Nephron progenitor cell (in vitro differentiated cells): ENCODE data around the gene RFC5.

ENCODE experiments used
- DNase-seq: peaks from one replicate; pipeline ENCODE4 v3.0.0; 2021
- H3K27ac Mint-ChIP-seq: 2 replicates; pipeline ENCODE4 v1.8.0; 2021; ENCODE audit warnings: mild to moderate bottlenecking, moderate library complexity, mixed read lengths
- H3K27me3 Mint-ChIP-seq: 2 replicates; pipeline ENCODE4 v1.8.0; 2021; ENCODE audit warnings: mild to moderate bottlenecking, low read depth, mixed read lengths; ENCODE audit not compliant: poor library complexity
- H3K36me3 Mint-ChIP-seq: 2 replicates; pipeline ENCODE4 v1.8.0; 2021; ENCODE audit warnings: low read depth, mixed read lengths
- H3K4me1 Mint-ChIP-seq: 2 replicates; pipeline ENCODE4 v1.8.0; 2021; ENCODE audit warnings: mixed read lengths
- H3K4me3 Mint-ChIP-seq: 2 replicates; pipeline ENCODE4 v1.8.0; 2021; ENCODE audit warnings: mild to moderate bottlenecking, moderate library complexity, mixed read lengths
- H3K9me3 Mint-ChIP-seq: 2 replicates; pipeline ENCODE4 v1.8.0; 2021; ENCODE audit warnings: mild to moderate bottlenecking, moderate library complexity, mixed read lengths
- TF ChIP-seq, protein P1 (sequence below): fragments of 200-600 bp; sonication (generic); IDR thresholded peaks from 2 replicates; pipeline ENCODE4 v1.5.0; 2021; ENCODE audit warnings: antibody characterized with exemption

The RFC5 gene

DNA sequence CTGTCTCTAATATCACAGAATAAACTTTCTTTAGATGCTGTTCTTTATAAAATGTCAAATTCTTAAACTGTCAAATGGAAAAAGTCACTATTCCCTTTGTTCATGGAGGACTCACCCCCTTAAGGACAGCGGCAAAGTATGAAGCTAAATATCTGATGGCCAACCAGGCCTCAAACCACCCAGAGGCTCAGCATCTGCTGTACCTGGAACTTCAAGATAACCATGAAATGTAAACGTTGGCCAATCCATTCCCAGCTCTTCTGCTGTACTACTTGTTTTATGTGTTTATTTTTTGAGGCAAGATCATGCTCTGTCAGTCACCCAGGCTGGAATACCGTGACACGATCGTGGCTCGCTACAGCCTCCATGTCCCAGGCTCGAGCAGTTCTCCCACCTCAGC, 15.7 kb downstream of the RFC5 start:
- Mint-ChIP-seq H3K9me3 (no peaks in the 10 kb centered on the region), H3K4me1 (no peaks in the 10 kb centered on the region), H3K27ac (peak overlapping the region; percentile 11), H3K4me3 (no peak overlapping the region), H3K36me3 (peaks cover 54% of the 10 kb centered on the region), H3K27me3 (no peaks in the 10 kb centered on the region)
- DNase-seq, result no peak
- TF ChIP-seq, protein P1, sequence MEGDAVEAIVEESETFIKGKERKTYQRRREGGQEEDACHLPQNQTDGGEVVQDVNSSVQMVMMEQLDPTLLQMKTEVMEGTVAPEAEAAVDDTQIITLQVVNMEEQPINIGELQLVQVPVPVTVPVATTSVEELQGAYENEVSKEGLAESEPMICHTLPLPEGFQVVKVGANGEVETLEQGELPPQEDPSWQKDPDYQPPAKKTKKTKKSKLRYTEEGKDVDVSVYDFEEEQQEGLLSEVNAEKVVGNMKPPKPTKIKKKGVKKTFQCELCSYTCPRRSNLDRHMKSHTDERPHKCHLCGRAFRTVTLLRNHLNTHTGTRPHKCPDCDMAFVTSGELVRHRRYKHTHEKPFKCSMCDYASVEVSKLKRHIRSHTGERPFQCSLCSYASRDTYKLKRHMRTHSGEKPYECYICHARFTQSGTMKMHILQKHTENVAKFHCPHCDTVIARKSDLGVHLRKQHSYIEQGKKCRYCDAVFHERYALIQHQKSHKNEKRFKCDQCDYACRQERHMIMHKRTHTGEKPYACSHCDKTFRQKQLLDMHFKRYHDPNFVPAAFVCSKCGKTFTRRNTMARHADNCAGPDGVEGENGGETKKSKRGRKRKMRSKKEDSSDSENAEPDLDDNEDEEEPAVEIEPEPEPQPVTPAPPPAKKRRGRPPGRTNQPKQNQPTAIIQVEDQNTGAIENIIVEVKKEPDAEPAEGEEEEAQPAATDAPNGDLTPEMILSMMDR, result no peak

DNA sequence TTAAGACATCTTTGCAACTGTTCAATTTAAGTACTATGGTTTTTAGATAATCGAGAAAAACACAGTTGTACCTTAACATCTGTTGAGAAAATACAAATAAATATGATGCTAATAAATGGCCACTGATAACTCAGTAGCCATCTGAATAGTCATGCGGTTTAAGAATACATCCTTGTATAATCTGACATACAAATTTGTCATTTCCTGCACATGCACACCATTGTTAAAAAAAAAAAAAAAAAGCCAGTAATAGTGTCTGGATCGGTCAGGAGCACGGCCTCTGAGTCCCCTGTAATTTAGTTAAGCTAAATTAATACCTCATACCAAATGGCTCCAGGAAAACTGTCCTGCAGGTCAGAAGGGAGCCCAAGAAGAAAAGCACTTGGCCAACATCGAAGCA, 16.8 kb downstream of the RFC5 start:
- Mint-ChIP-seq H3K4me1 (no peaks in the 10 kb centered on the region), H3K27ac (peak overlapping the region; percentile 87), H3K36me3 (peaks cover 55% of the 10 kb centered on the region), H3K27me3 (no peaks in the 10 kb centered on the region), H3K9me3 (no peaks in the 10 kb centered on the region), H3K4me3 (no peak overlapping the region)
- no peak for DNase-seq
- TF ChIP-seq, protein P1, result no peak

DNA sequence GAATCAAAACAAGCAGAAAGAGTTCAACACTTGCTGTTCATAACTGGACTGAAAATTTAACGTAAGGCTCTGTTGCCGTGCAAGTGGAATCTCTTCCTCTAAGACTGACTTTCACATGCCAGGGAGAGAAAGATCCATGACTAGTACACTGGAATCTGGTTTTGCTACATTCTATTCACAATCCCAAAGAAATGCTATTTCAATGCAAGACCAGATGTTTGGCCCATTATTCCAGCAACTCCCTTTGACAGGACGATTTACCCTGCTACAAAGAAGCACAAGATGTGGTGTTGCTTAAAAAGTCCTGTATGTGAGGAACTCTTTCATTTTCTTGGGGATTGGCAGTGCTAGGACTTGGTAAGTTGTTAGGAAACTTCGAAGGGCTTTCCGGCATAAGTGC, 17.4 kb downstream of the RFC5 start:
- Mint-ChIP-seq H3K36me3 (peaks cover 54% of the 10 kb centered on the region), H3K27ac (peak overlapping the region; percentile 47), H3K4me1 (no peaks in the 10 kb centered on the region), H3K9me3 (no peaks in the 10 kb centered on the region), H3K4me3 (no peak overlapping the region), H3K27me3 (no peaks in the 10 kb centered on the region)
- TF ChIP-seq, protein P1, result no peak
- DNase-seq, result no peak

DNA sequence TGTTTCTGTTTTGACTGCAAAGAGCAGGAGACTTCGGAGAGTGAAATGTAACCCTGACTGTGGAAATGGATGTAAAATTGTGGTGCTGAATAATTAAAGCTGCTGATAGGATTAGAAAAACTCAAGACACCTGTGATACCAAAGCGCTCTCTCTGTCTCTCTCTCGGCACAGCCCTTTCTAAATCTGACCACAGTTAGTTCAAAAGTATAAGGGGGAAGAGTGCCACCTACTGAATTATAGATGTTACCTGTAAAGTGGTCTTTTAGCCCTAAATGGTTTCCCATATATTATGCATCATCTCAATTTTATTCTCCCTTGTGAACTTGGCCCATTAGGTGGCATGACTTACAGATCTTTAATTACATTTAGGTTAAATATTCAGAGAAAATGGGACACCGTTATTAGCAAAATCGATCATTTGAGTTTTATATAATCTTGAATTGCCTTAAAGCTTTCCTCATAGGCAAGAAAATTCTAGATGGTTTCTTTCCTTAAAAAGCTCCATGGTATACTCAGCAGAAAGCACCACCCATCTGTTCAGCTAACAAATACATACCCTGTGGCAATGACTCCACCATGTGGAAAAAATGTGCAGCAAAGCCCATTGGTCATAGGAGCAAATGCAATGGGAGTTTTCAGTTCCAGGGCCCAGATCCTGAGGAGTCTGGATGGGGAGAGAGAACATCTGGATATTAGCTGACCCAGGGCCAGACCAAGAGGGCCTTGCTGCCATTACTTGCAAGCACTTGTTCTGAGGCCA, 18.1 kb downstream of the RFC5 start:
- TF ChIP-seq, protein P1, result peak; percentile 26
- Mint-ChIP-seq H3K27me3 (no peaks in the 10 kb centered on the region), H3K36me3 (peaks cover 55% of the 10 kb centered on the region), H3K27ac (peak overlapping the region; percentile 47), H3K4me1 (no peaks in the 10 kb centered on the region), H3K4me3 (no peak overlapping the region), H3K9me3 (no peaks in the 10 kb centered on the region)
- peak; percentile 12 for DNase-seq

DNA sequence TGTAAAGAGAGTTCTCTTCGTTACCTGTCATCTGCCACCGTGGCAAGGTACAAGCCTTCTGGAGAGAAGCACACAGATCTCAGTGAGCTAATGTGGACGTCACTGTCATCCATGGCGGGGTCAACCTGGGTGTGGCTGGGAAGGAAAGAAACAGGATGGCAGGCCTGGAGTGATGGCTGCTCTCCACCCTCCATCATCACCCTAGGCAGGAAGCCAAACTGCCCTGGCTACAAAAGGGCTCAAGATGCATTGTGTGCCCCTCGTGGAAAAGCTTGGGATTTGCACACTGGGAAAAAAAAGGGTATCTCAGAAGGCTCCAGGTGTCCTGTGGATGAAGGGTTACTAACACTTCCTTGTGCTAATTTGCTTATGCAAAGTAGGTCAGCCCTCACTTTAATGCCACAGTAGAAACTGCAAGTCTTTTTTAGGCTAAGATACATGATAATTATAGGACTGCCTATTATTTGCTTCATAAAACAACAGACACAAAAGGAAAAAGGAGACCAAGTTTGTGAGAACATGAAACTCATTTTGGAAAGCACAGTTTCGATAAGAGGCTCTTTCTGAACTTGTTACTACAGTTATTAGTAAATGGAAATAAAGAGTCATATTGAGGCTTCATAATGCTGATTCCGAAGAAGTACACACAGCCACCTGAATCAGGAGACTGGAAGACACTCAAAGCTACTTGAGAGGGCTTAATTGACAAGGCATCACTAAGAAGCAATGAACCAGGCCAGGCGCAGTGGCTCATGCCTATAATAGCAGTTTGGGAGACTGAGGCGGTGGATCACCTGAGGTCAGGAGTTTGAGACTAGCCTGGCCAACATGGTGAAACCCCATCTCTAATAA, 18.9 kb downstream of the RFC5 start:
- H3K9me3 Mint-ChIP-seq, result no peaks in the 10 kb centered on the region
- H3K27ac Mint-ChIP-seq, result peak overlapping the region; percentile 88
- no peaks in the 10 kb centered on the region for H3K27me3 Mint-ChIP-seq
- no peaks in the 10 kb centered on the region for H3K4me1 Mint-ChIP-seq
- TF ChIP-seq, protein P1, result no peak
- no peak for DNase-seq
- H3K36me3 Mint-ChIP-seq, result peaks cover 47% of the 10 kb centered on the region
- H3K4me3 Mint-ChIP-seq, result no peak overlapping the region
